Activated T-helper 1 cell treated with anti-CD3 and anti-CD28 coated beads, Interleukin-12 subunit alpha, Interleukin-12 subunit beta, Interleukin-2, Interleukin-4 antibody, amounts not matched to agents 30 ng/mL and 10 ng/mL and 1 ng/mL, durations not matched to agents 14 hours and 24 hours and 36 hours (primary cell): ENCODE data around the gene SLCO4C1. TPM values are rescaled to one million over a fixed set of nuclear protein-coding genes. Genes with fewer than 3 reads are reported as not detected.
A peak's percentile ranks its signal among the peaks of the same experiment; 100 is the strongest.
"Not testable (repeated sequence)": the region's sequence is repeated elsewhere in the genome, so short reads cannot be mapped to it uniquely, and the experiment has no call there.

Source experiments
- DNase-seq: peaks from one replicate; pipeline ENCODE4 v3.0.0; 2021; ENCODE audit warnings: low spot score
- H3K27ac Mint-ChIP-seq: one replicate; pipeline ENCODE4 v1.8.0; 2021; ENCODE audit warnings: mild to moderate bottlenecking, mixed read lengths
- H3K27me3 Mint-ChIP-seq: one replicate; pipeline ENCODE4 v1.8.0; 2022; ENCODE audit warnings: mild to moderate bottlenecking, moderate library complexity, mixed read lengths; ENCODE audit not compliant: insufficient read depth
- H3K36me3 Mint-ChIP-seq: one replicate; pipeline ENCODE4 v1.8.0; 2021; ENCODE audit warnings: low read depth, mixed read lengths
- H3K4me1 Mint-ChIP-seq: one replicate; pipeline ENCODE4 v1.8.0; 2021; ENCODE audit warnings: low read depth, mixed read lengths
- H3K4me3 Mint-ChIP-seq: one replicate; pipeline ENCODE4 v1.8.0; 2021; ENCODE audit warnings: mild to moderate bottlenecking, moderate library complexity, mixed read lengths
- H3K9me3 Mint-ChIP-seq: one replicate; pipeline ENCODE4 v1.8.0; 2021; ENCODE audit warnings: mixed read lengths
- intact Hi-C: fragments of 100-400 bp; cut with micrococcal nuclease; formaldehyde crosslinking; loops from one replicate; pipeline ENCODE4 v1.15.1; 2024
- total RNA-seq: library from RNA; stranded (reverse); gene quantifications from 2 replicates; pipeline ENCODE4 v1.2.3, GENCODE V29; 2022

SLCO4C1 gene, protein sequence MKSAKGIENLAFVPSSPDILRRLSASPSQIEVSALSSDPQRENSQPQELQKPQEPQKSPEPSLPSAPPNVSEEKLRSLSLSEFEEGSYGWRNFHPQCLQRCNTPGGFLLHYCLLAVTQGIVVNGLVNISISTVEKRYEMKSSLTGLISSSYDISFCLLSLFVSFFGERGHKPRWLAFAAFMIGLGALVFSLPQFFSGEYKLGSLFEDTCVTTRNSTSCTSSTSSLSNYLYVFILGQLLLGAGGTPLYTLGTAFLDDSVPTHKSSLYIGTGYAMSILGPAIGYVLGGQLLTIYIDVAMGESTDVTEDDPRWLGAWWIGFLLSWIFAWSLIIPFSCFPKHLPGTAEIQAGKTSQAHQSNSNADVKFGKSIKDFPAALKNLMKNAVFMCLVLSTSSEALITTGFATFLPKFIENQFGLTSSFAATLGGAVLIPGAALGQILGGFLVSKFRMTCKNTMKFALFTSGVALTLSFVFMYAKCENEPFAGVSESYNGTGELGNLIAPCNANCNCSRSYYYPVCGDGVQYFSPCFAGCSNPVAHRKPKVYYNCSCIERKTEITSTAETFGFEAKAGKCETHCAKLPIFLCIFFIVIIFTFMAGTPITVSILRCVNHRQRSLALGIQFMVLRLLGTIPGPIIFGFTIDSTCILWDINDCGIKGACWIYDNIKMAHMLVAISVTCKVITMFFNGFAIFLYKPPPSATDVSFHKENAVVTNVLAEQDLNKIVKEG
- total RNA-seq, result 0.22 and 0.26 TPM in 2 replicates

DNA sequence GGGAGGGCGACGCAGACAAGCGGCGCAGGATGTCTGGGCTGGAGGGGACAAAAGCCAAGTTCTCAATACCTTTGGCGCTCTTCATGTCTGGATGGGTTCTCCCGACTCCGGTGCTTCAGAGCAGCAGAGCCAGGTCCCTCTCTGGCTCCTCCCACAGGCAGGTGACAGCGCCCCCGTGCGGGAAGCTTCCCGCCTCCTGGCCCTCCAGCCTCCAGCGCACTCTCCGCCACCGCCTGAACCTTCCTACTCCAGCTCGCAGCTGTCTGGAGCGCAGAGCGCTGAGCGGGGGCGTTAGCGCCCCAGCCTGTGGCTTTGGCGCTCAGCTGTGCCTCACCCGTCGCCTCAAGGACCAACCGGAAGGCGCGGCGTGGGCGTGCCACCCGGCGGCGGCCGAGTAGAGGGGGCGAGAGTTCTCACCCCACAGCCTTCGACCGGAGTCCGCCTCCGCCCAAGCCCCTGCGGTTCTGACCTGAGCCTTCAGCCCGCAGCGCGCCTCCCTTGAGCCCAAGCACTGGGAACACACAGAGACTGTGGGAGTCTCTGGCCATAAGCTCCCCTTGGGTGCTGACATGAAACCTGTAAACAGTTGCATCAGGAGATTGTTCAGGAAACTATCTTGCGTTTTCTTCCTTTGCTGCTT, at the start of gene SLCO4C1:
Gene SLCO4C1 (minus strand): TSS at position 107 of the 640 bp plus-strand sequence. CDS start 22 bp downstream, at position 85.
- Mint-ChIP-seq H3K9me3 (no peaks in the 10 kb centered on the region), H3K4me3 (peak within 1 kb of the TSS; percentile 79), H3K27me3 (peaks cover 16% of the 10 kb centered on the region), H3K36me3 (no peaks in the 10 kb centered on the region), H3K4me1 (peaks cover 22% of the 10 kb centered on the region), H3K27ac (peak within 1 kb of the TSS; percentile 57)
- intact Hi-C loops, result no loop called here
- peak; percentile 62 for DNase-seq

DNA sequence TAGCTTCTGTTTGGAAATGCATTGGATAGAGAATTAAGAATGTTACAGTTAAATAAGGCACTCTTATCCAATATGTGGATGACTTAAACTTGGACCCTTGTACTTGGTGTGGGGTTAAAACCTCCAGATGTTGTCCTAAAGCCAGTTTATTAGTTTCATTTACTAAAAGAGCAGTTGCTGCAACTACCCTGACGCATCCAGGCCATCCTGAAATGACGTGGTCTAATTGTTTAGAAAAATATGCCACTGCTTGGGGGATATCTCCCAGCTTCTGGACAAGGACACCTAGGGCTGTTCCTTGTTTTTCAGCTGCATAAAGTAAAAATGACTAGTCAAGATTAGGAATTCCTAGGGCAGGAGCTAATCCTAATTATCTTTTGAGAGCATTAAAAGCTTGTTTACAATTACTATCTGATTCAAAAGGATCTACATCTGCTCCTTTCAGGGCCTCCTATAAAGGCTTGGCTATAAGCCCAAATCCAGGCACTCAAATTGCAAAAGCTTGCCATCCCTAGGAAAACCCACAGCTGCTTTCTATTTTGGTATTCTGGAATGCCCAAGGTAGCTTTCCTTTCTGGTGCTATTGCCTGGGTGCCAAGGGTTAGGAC, 45.7 kb upstream of the SLCO4C1 start:
- H3K4me1 Mint-ChIP-seq, result no peaks in the 10 kb centered on the region
- H3K4me3 Mint-ChIP-seq, result no peak overlapping the region
- H3K27me3 Mint-ChIP-seq, result peaks cover 4% of the 10 kb centered on the region
- no peaks in the 10 kb centered on the region for H3K36me3 Mint-ChIP-seq
- no peak overlapping the region for H3K27ac Mint-ChIP-seq
- intact Hi-C loops, result no loop called here
- no peaks in the 10 kb centered on the region for H3K9me3 Mint-ChIP-seq
- DNase-seq, result no peak

DNA sequence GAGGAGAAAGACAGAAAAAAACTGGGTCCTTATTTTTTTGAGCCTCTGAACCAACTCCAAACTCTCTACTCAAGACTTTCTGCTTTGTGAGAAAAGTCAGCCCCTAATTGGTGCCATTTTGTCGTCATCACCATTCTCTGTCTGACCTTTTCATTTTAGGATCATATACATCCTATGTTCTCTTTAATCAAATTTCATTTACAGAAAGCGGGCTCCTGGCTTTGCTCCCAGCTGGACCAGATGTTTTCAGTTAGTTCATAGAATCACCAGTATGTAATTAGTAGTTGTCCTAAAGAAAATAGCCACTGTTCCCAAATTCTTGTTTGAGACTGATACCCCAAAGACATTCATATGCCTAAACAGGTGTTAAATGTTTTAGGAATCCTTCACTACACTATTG, 28.6 kb upstream of the SLCO4C1 start:
- Mint-ChIP-seq H3K27ac (no peak overlapping the region), H3K9me3 (no peaks in the 10 kb centered on the region), H3K4me3 (no peak overlapping the region), H3K36me3 (no peaks in the 10 kb centered on the region), H3K27me3 (peaks cover 3% of the 10 kb centered on the region), H3K4me1 (no peaks in the 10 kb centered on the region)
- DNase-seq, result no peak
- intact Hi-C loops, result no loop called here

DNA sequence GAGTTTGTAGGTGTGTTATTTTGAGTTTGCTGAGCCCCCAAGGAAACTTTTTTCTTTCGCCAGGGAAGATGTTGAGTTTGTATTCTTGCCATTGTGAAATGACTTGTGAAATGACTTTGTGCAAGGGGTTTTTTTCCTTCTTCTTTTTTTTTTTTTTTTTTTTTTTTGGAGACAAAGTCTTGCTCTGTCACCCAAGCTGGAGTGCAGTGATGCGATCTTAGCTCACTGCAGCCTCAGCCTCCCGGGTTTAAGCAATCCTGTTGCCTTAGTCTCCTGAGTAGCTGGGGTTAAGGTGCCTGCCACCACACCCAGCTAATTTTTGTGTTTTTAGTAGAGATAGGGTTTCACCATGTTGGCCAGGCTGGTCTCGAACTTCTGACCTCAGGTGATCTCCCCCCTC, 22.7 kb upstream of the SLCO4C1 start:
- H3K4me3 Mint-ChIP-seq, H3K27me3 Mint-ChIP-seq, DNase-seq, intact Hi-C loops, H3K36me3 Mint-ChIP-seq, H3K4me1 Mint-ChIP-seq, H3K9me3 Mint-ChIP-seq, H3K27ac Mint-ChIP-seq: not testable (repeated sequence)

DNA sequence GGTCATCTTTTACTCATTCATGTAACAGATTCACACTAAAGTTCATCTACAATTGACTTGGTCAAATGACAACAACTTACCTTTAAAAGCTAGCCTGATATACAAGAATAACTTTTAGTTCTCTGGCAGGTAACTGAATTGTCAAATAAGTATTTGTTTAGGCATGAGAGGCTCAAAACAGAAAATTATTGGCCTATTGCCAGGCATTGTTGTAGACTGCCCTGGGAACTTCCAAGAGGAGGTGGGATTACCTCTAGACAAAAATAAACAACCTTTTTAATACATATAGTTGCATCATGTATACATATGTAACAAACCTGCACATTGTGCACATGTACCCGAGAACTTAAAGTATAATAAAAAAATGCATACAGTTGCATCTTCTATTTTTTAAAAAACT, 18.2 kb upstream of the SLCO4C1 start:
- intact Hi-C loops, result no loop called here
- Mint-ChIP-seq H3K4me1 (no peaks in the 10 kb centered on the region), H3K9me3 (no peaks in the 10 kb centered on the region), H3K4me3 (no peak overlapping the region), H3K36me3 (no peaks in the 10 kb centered on the region), H3K27me3 (no peaks in the 10 kb centered on the region), H3K27ac (no peak overlapping the region)
- DNase-seq, result no peak

DNA sequence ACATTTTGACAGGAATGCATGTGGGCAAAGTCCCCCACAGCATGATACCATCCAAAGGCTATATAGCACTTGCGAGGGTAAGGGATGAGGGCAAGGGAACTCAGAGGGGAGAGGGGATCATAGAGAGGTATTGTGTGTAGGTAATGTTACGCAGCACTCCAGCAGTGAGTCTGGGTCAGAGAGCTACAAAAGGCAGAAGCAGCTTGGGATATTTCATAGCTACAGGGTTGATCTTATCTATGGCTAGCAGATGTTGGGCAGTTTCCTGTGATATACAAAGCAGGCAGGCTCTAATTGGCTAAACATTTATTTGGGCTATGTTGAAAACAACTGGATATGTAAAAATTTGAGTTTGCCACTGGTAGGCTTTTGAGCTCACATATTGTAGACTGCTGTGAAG, 17.8 kb upstream of the SLCO4C1 start:
- no peak overlapping the region for H3K4me3 Mint-ChIP-seq
- H3K9me3 Mint-ChIP-seq, result no peaks in the 10 kb centered on the region
- H3K27me3 Mint-ChIP-seq, result no peaks in the 10 kb centered on the region
- intact Hi-C loops, result no loop called here
- H3K36me3 Mint-ChIP-seq, result no peaks in the 10 kb centered on the region
- no peaks in the 10 kb centered on the region for H3K4me1 Mint-ChIP-seq
- no peak for DNase-seq
- H3K27ac Mint-ChIP-seq, result no peak overlapping the region

DNA sequence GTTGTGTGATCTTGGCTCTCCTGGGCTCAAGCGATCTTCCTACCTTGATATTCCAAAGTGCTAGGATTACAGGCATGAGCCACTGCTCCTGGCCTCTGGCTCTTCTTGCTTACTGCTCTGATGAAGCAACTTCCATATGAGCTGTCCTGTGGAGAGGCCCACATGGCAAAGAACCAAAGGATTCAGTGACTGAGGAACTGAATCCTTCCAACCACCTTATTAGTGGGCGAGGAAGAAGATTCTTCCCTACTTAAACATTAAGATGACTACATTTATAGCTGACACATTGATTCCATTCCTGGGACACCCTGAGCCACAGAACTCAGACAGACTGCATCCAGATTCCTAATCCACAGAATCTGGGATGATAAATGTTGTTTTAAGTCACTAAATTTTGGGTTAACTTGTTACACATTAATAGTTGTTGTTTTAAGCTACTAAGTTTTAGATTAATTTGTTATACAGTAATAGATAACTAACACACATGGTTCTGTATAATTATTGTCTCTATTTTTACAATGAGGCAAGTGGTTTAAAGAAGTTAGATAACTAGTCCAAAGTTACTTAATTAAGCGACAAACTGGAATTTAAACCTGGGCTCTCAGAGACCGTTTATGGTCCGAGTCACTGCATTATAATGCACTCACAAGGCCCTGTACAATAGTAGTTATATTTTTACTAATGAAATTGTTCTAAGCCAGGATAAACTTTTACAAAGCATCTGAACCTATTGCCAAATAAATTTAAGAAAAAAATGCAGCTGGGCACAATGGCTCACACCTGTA, 16.7 kb upstream of the SLCO4C1 start:
- H3K4me1 Mint-ChIP-seq, result no peaks in the 10 kb centered on the region
- no peak overlapping the region for H3K4me3 Mint-ChIP-seq
- H3K27ac Mint-ChIP-seq, result no peak overlapping the region
- no peaks in the 10 kb centered on the region for H3K36me3 Mint-ChIP-seq
- intact Hi-C loops, result no loop called here
- H3K9me3 Mint-ChIP-seq, result no peaks in the 10 kb centered on the region
- no peaks in the 10 kb centered on the region for H3K27me3 Mint-ChIP-seq
- no peak for DNase-seq

DNA sequence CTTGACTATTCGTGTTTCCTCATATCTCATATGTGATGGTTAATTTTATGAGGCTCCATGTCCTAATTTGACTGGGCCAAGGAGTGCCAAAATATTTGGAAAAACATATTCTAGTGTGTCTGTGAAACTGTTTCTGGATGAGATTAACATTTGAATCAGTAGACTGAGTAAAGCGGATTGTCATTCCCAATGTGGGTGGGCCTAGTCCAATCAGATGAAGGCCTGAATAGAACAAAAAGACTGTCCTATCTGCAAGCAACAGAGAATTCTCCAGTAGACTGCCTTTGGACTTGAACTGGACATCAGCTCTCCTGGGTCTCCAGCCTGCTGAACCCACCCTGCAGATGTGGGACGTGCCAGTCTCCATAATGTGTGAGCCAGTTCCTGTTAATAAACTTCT, 13.5 kb upstream of the SLCO4C1 start:
- Mint-ChIP-seq H3K9me3 (no peaks in the 10 kb centered on the region), H3K4me3 (no peak overlapping the region), H3K4me1 (no peaks in the 10 kb centered on the region), H3K27me3 (no peaks in the 10 kb centered on the region), H3K27ac (no peak overlapping the region), H3K36me3 (no peaks in the 10 kb centered on the region)
- no peak for DNase-seq
- intact Hi-C loops, result no loop called here

DNA sequence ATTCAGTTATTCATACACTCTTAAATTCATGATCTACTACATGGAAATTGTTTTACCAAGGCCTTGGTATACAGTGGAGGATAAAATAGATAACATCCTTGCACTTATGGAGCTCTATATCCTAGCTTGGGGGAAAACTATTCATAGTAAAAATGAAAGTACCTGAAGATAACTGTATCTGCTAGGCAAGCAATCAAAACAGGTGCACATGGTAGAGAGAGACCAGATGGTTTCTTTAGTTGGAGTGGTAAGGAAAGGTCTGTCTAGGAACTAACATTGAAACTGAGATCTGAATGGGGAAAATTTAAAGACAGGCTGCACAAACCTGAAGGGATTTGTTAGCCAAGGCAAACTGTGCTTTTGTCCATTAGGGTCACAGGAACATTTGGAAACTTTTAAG, 11.1 kb upstream of the SLCO4C1 start:
- Mint-ChIP-seq H3K4me1 (no peaks in the 10 kb centered on the region), H3K27ac (no peak overlapping the region), H3K4me3 (no peak overlapping the region), H3K27me3 (no peaks in the 10 kb centered on the region), H3K36me3 (no peaks in the 10 kb centered on the region), H3K9me3 (no peaks in the 10 kb centered on the region)
- intact Hi-C loops, result no loop called here
- no peak for DNase-seq

DNA sequence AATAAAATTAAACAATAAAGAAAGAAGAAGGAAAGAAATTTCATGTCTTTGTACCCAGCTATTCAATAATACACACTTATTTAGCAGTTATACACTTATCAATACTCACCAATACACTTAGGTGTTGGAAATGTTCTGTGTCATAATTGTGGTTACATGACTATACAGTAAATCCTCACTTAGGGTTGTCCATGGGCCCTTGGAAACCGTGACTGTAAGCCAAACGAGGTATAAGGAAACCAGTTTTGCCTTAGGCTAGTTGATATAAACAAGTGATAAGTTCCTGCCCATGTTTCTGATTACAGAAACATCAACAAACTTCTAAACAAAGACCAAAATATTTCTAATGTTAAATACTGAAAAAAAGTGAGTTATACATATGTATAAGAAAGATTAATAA, 10.0 kb upstream of the SLCO4C1 start:
- Mint-ChIP-seq H3K9me3 (no peaks in the 10 kb centered on the region), H3K4me3 (no peak overlapping the region), H3K27ac (no peak overlapping the region), H3K27me3 (peaks cover 2% of the 10 kb centered on the region), H3K4me1 (no peaks in the 10 kb centered on the region), H3K36me3 (no peaks in the 10 kb centered on the region)
- intact Hi-C loops, result no loop called here
- no peak for DNase-seq

DNA sequence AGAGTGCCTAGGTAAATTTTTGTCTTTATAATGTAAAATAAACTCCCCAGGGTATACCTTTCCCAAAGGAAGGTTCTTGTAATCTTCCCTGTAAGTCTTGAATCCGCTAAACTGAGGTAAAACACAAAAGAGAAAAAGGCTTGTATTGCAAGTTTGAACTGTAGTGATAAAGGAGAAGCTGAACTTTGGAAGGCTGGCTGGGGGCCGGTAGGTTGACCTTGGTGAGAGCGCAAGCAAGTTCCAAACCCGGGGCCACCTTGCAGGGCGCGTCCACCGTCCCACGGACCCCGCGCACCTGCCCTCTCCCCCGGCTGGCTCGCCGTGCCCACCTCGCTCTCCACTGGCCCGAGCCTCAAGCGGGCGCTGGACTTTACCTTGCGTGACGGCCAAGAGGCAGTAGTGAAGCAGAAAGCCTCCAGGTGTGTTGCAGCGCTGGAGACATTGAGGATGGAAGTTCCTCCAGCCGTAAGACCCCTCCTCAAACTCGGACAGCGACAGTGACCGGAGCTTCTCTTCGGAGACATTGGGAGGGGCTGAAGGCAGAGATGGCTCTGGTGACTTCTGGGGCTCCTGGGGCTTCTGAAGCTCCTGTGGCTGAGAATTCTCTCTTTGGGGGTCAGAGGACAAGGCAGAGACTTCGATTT, 428 bp downstream of the SLCO4C1 start:
- H3K4me1 Mint-ChIP-seq, result peaks cover 27% of the 10 kb centered on the region
- no peak for DNase-seq
- peaks cover 16% of the 10 kb centered on the region for H3K27me3 Mint-ChIP-seq
- H3K9me3 Mint-ChIP-seq, result no peaks in the 10 kb centered on the region
- peak overlapping the region; percentile 79 for H3K4me3 Mint-ChIP-seq
- no peak overlapping the region for H3K27ac Mint-ChIP-seq
- intact Hi-C loops, result no loop called here
- H3K36me3 Mint-ChIP-seq, result no peaks in the 10 kb centered on the region

DNA sequence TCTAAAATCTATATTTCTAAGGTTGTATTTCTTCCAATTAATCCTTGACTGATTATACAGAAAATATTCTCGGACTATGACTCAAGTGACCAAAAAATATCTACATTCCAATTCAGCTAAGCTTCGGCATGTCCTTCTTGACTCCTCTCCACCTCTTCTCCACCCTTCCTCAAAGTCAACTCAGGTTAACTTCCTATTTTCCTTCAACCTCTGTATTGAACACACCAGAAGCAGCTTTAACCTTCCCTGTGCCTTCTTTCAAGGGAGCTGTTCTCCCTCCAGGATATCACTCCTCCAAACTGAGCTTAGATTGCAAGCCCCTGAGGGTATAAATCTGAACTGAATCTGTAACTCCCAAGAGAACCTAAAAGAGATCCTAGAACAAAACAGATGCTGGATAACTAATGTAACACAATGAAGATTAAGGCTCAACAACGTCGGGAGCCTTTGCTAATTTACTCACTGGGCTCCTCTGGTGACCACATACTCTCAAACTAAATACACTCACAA, 1.1 kb downstream of the SLCO4C1 start:
- no peaks in the 10 kb centered on the region for H3K9me3 Mint-ChIP-seq
- no peaks in the 10 kb centered on the region for H3K36me3 Mint-ChIP-seq
- peaks cover 16% of the 10 kb centered on the region for H3K27me3 Mint-ChIP-seq
- peak overlapping the region; percentile 79 for H3K4me3 Mint-ChIP-seq
- peaks cover 27% of the 10 kb centered on the region for H3K4me1 Mint-ChIP-seq
- no peak for DNase-seq
- no peak overlapping the region for H3K27ac Mint-ChIP-seq
- intact Hi-C loops, result no loop called here
